Neural cell (in vitro differentiated cells): ENCODE results near the gene GPR89A. TPM values are rescaled to one million over a fixed set of nuclear protein-coding genes. Genes with fewer than 3 reads are reported as not detected.
"Not testable (repeated sequence)": the region's sequence is repeated elsewhere in the genome, so short reads cannot be mapped to it uniquely, and the experiment has no call there.

Experiments
- H2AFZ ChIP-seq: fragments of 200-600, 300-800 bp; sonication (generic), shearing (Covaris generic); 2 replicates; pipeline ENCODE4 v1.6.0; 2014; ENCODE audit warnings: low read depth, mild to moderate bottlenecking, antibody characterized with exemption, low read length, moderate library complexity
- H3F3A ChIP-seq: fragments of 200-600 bp; shearing (Covaris generic); 2 replicates; pipeline ENCODE4 v1.6.1; 2016; ENCODE audit warnings: mild to moderate bottlenecking, moderate library complexity, mixed read lengths, antibody characterized with exemption, low read length; ENCODE audit not compliant: insufficient read depth, poor library complexity, severe bottlenecking
- H3K27ac ChIP-seq: fragments of 200-600, 300-800 bp; sonication (generic), shearing (Covaris generic); 2 replicates; pipeline ENCODE4 v1.5.1; 2014; ENCODE audit warnings: mild to moderate bottlenecking, low read length, moderate library complexity
- H3K27me3 ChIP-seq: fragments of 300-800, 200-600 bp; sonication (generic), shearing (Covaris generic); 2 replicates; pipeline ENCODE4 v1.6.0; 2014; ENCODE audit warnings: mild to moderate bottlenecking, low read depth, low read length, moderate library complexity; ENCODE audit not compliant: insufficient read depth
- H3K36me3 ChIP-seq: fragments of 300-800, 200-600 bp; sonication (generic), shearing (Covaris generic); 2 replicates; pipeline ENCODE4 v1.5.1; 2014; ENCODE audit warnings: mild to moderate bottlenecking, antibody characterized with exemption, low read length, moderate library complexity; ENCODE audit not compliant: insufficient read depth
- H3K4me2 ChIP-seq: fragments of 300-800, 200-600 bp; sonication (generic), shearing (Covaris generic); 2 replicates; pipeline ENCODE4 v1.6.0; 2014; ENCODE audit warnings: mild to moderate bottlenecking, low read length
- H3K4me3 ChIP-seq: fragments of 300-800, 200-600 bp; sonication (generic), shearing (Covaris generic); 2 replicates; pipeline ENCODE4 v1.5.1; 2014; ENCODE audit warnings: mild to moderate bottlenecking, low read length, moderate library complexity
- H3K79me2 ChIP-seq: fragments of 200-600 bp; shearing (Covaris generic); replicated peaks from 2 replicates; pipeline ENCODE4 v1.6.0; 2014; ENCODE audit warnings: mild to moderate bottlenecking, low read length, moderate library complexity; ENCODE audit not compliant: insufficient read depth
- H3K9ac ChIP-seq: fragments of 300-800, 200-600 bp; sonication (generic), shearing (Covaris generic); 2 replicates; pipeline ENCODE4 v1.6.1; 2016; ENCODE audit warnings: mild to moderate bottlenecking, low read length, mixed read lengths
- H3K9me2 ChIP-seq: fragments of 200-600 bp; shearing (Covaris generic); 2 replicates; pipeline ENCODE4 v1.6.1; 2016; ENCODE audit warnings: mild to moderate bottlenecking, low read length, mixed read lengths; ENCODE audit not compliant: insufficient read depth
- H3K9me3 ChIP-seq: fragments of 200-600, 300-800 bp; sonication (generic), shearing (Covaris generic); 2 replicates; pipeline ENCODE4 v1.6.1; 2016; ENCODE audit warnings: mild to moderate bottlenecking, mixed run types, low read length, moderate library complexity, mixed read lengths
- H4K20me1 ChIP-seq: fragments of 200-600 bp; shearing (Covaris generic); 2 replicates; pipeline ENCODE4 v1.6.1; 2016; ENCODE audit warnings: mild to moderate bottlenecking, mixed run types; ENCODE audit not compliant: insufficient read depth
- EP300 ChIP-seq: fragments of 450-650 bp; conservative IDR thresholded peaks from 2 replicates; pipeline ENCODE4 v1.6.1; 2014; ENCODE audit warnings: antibody characterized with exemption, mild to moderate bottlenecking, moderate library complexity; ENCODE audit not compliant: poor library complexity, severe bottlenecking
- EZH2 ChIP-seq: fragments of 200-600, 300-800 bp; shearing (Covaris generic), sonication (generic); IDR thresholded peaks from 2 replicates; pipeline ENCODE4 v1.6.1; 2014; ENCODE audit warnings: antibody characterized with exemption, low read length, borderline replicate concordance, mild to moderate bottlenecking; ENCODE audit not compliant: insufficient read depth, poor library complexity, severe bottlenecking
- RAD21 ChIP-seq: fragments of 450-650 bp; conservative IDR thresholded peaks from 2 replicates; pipeline ENCODE4 v1.6.1; 2014; ENCODE audit warnings: antibody characterized with exemption, mild to moderate bottlenecking, moderate library complexity
- TAF1 ChIP-seq: IDR thresholded peaks from 2 replicates; pipeline ENCODE4 v1.6.1; 2012; ENCODE audit warnings: low read depth
- polyA plus RNA-seq: library from polyadenylated mRNA; depleted of rRNA; stranded (reverse); fragments of >200 nt; gene quantifications from 2 replicates; pipeline ENCODE4 v1.2.3, GENCODE V29; 2014
- TF ChIP-seq, protein P1 (sequence below): IDR thresholded peaks from 2 replicates; pipeline ENCODE4 v1.6.1; 2012; ENCODE audit warnings: borderline replicate concordance
- TF ChIP-seq, protein P2 (sequence below): fragments of 450-650 bp; IDR thresholded peaks from 2 replicates; pipeline ENCODE4 v1.5.1; 2014; ENCODE audit warnings: antibody characterized with exemption, mild to moderate bottlenecking, moderate library complexity; ENCODE audit not compliant: poor library complexity, severe bottlenecking

GPR89A gene
- polyA plus RNA-seq, 1 donor from 2014 or later, result 38.4 TPM

DNA sequence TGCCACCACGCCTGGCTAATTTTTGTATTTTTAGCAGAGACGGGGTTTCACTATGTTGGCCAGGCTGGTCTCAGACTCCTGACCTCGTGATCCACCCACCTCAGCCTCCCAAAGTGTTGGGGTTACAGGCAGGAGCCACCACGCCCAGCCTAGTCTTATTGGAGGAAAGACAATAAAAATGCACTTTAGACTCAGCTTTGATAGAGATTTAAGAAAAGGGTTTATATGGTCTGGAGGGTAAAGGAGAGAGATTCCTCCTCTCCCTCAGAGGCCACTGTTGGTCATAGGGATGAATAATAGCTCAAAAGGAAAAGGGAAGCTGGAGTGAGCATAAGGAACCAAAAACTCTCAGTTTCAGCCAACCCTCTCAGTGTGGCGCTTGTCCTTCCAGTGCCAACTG, 8.4 kb upstream of the GPR89A start:
- H3K36me3 ChIP-seq, H4K20me1 ChIP-seq, H3K9me2 ChIP-seq, H3F3A ChIP-seq, H3K9me3 ChIP-seq, H3K27ac ChIP-seq, H3K9ac ChIP-seq, H3K27me3 ChIP-seq, H3K4me2 ChIP-seq, H3K4me3 ChIP-seq, H3K79me2 ChIP-seq, H2AFZ ChIP-seq: not testable (repeated sequence)

DNA sequence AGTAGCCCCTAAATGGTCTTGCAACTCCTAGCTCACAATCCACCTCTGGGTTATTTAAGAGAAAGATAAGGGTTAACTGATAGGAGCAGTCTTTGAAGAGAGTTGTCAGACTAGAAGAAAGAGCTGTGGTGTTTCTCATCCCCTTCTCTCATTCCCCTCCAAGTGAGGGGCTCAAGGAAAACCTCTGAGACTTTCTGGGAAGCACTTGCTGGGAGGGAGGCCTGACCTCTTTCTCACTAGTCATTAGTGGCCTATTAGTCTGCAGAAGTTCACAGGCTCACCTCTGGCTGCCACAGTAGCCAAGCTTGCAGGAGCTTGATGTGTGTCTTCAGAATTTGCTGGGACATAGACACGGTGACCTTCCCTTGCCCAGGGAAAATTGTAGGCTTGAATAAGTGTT, 6.2 kb upstream of the GPR89A start:
- Histone ChIP-seq H3K4me3 (no peak overlapping the region), H3K9me3 (no peaks in the 10 kb centered on the region), H2AFZ (no peak overlapping the region), H4K20me1 (no peaks in the 10 kb centered on the region), H3K4me2 (no peak overlapping the region), H3K79me2 (no peaks in the 10 kb centered on the region), H3K9ac (no peak overlapping the region), H3K27me3 (no peaks in the 10 kb centered on the region), H3F3A (no peaks in the 10 kb centered on the region), H3K27ac (no peak overlapping the region), H3K9me2 (no peaks in the 10 kb centered on the region), H3K36me3 (no peaks in the 10 kb centered on the region)
- TF ChIP-seq EZH2, result no peak
- TF ChIP-seq, protein P1, sequence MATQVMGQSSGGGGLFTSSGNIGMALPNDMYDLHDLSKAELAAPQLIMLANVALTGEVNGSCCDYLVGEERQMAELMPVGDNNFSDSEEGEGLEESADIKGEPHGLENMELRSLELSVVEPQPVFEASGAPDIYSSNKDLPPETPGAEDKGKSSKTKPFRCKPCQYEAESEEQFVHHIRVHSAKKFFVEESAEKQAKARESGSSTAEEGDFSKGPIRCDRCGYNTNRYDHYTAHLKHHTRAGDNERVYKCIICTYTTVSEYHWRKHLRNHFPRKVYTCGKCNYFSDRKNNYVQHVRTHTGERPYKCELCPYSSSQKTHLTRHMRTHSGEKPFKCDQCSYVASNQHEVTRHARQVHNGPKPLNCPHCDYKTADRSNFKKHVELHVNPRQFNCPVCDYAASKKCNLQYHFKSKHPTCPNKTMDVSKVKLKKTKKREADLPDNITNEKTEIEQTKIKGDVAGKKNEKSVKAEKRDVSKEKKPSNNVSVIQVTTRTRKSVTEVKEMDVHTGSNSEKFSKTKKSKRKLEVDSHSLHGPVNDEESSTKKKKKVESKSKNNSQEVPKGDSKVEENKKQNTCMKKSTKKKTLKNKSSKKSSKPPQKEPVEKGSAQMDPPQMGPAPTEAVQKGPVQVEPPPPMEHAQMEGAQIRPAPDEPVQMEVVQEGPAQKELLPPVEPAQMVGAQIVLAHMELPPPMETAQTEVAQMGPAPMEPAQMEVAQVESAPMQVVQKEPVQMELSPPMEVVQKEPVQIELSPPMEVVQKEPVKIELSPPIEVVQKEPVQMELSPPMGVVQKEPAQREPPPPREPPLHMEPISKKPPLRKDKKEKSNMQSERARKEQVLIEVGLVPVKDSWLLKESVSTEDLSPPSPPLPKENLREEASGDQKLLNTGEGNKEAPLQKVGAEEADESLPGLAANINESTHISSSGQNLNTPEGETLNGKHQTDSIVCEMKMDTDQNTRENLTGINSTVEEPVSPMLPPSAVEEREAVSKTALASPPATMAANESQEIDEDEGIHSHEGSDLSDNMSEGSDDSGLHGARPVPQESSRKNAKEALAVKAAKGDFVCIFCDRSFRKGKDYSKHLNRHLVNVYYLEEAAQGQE, result no peak
- TF ChIP-seq, protein P2, sequence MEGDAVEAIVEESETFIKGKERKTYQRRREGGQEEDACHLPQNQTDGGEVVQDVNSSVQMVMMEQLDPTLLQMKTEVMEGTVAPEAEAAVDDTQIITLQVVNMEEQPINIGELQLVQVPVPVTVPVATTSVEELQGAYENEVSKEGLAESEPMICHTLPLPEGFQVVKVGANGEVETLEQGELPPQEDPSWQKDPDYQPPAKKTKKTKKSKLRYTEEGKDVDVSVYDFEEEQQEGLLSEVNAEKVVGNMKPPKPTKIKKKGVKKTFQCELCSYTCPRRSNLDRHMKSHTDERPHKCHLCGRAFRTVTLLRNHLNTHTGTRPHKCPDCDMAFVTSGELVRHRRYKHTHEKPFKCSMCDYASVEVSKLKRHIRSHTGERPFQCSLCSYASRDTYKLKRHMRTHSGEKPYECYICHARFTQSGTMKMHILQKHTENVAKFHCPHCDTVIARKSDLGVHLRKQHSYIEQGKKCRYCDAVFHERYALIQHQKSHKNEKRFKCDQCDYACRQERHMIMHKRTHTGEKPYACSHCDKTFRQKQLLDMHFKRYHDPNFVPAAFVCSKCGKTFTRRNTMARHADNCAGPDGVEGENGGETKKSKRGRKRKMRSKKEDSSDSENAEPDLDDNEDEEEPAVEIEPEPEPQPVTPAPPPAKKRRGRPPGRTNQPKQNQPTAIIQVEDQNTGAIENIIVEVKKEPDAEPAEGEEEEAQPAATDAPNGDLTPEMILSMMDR, result no peak
- no peak for TF ChIP-seq EP300
- no peak for TF ChIP-seq TAF1
- TF ChIP-seq RAD21, result no peak

DNA sequence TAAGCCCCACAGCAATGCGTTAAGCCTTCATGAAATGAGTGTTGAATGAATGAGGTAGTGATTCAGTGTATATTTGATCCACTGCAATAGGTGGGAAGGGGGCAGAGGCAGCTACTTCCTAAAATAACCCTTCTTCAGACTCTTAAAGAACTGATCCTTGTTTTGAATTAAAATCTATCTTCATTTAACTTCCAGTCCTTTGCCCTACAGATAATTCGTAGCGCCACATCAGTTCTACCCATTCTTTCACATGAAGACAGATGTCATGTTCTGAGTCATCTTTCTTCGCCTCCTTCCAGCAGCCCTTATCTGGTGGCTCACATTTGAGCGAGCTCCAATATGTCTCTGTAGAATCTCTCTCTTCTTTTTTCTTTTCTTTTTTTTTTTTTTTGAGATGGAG, 948 bp upstream of the GPR89A start:
- not testable (repeated sequence) for H3K79me2 ChIP-seq, H3K9ac ChIP-seq, H3K9me3 ChIP-seq

DNA sequence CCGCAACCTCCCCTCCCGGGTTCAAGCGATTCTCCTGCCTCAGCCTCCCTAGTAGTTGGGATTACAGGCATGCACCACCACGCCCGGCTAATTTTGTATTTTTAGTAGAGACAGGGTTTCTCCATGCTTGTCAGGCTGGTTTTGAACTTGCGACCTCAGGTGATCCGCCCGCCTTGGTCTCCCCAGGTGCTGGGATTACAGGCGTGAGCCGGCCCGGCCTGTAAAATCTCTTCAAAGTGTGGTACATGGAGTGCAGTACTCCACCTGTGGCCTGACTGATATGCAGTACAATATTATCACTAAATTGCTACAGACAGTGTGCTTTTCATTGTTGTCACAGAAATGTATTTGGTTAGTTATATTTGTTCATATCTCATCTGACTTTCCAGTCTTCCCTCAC, 499 bp upstream of the GPR89A start:
- not testable (repeated sequence) for H3K36me3 ChIP-seq, H3K79me2 ChIP-seq, H3K4me3 ChIP-seq, H3K27ac ChIP-seq, H3K27me3 ChIP-seq, H3K4me2 ChIP-seq, H2AFZ ChIP-seq, H4K20me1 ChIP-seq, H3K9me3 ChIP-seq, H3F3A ChIP-seq, H3K9ac ChIP-seq, H3K9me2 ChIP-seq

More for the DNA sequence above, 948 bp upstream of the GPR89A start:
- not testable (repeated sequence) for H3K4me3 ChIP-seq, H3K36me3 ChIP-seq, H3K4me2 ChIP-seq, H4K20me1 ChIP-seq, H2AFZ ChIP-seq, H3K27ac ChIP-seq, H3K27me3 ChIP-seq, H3K9me2 ChIP-seq, H3F3A ChIP-seq

DNA sequence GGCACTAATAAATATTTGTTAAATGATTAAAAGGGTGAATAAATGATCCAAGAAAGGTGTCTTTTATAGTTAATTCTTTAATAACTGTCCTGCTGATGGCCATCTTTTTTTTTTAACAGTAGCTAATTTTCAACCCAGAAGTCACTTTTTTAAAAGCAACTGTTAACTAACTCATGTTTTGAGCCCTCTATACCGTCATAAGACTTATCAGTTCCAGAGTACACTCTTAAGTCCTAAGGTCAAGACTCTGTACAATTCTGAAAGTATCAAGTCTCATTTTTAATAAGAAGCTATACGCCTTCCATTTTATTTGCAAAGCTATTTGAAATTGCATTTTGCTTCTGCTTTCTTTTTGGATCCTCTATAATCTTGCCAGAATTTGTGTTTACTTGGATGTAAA, 3.0 kb downstream of the GPR89A start:
- H3K9me2 ChIP-seq, H3K4me2 ChIP-seq, H4K20me1 ChIP-seq, H3K9ac ChIP-seq, H3K79me2 ChIP-seq, H3F3A ChIP-seq, H3K9me3 ChIP-seq, H3K27ac ChIP-seq, H3K36me3 ChIP-seq, H3K27me3 ChIP-seq, H2AFZ ChIP-seq, H3K4me3 ChIP-seq: not testable (repeated sequence)

DNA sequence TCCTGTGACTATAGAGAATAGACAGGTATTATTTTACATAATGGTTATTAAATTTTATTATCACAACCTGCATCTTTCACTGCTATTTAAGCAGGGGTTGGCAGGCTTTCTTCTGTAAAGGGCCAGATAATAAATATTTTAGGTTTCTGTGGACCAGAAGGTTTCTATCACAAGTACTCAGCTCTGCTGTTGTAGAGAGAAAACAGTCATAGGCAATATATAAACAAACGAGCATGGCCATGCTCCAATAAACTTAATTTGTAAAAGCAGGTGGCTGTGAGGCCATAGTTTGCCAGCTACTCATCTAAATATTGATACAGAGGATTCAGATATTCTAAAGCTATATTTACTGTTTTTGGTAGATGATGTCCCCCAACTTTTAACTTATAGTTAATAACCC, 12.3 kb downstream of the GPR89A start:
- H4K20me1 ChIP-seq, H3K4me2 ChIP-seq, H3K27me3 ChIP-seq, H3K36me3 ChIP-seq, H3K9me2 ChIP-seq, H3K9me3 ChIP-seq, H3K27ac ChIP-seq, H3K79me2 ChIP-seq, H2AFZ ChIP-seq, H3K4me3 ChIP-seq, H3F3A ChIP-seq, H3K9ac ChIP-seq: not testable (repeated sequence)
